Left renal cortex interstitium (tissue), 4 donors: ENCODE data around the gene FAM72B. TPM values are rescaled to one million over a fixed set of nuclear protein-coding genes. Genes with fewer than 3 reads are reported as not detected.
"Not testable (repeated sequence)": the region's sequence is repeated elsewhere in the genome, so short reads cannot be mapped to it uniquely, and the experiment has no call there.

Experiments
- DNase-seq, 4 donors: peaks; one replicate each; pipeline ENCODE4 v3.0.0-alpha.2; 2013; ENCODE audit warnings: low read depth in 4 of 4, low spot score in 2 of 4, missing footprints in 1 of 4
- polyA plus RNA-seq, 4 donors: library from polyadenylated mRNA; unstranded; fragments of 120-200 nt; gene quantifications; one replicate each; pipeline ENCODE4 v1.2.1, GENCODE V29; 2013; ENCODE audit not compliant: insufficient read length in 4 of 4

The FAM72B gene
- polyA plus RNA-seq, result 1 to 10 TPM; 3.6 to 4.8 (median 4.3) TPM

GRCh38 chr1:121184290-121185127, at the start of gene FAM72B, which contains the start of gene SRGAP2C:
FAM72B (minus strand) TSS chr1:121184340; CDS start chr1:121183489, 851 bp downstream.
SRGAP2C (plus strand) TSS chr1:121184975; CDS start chr1:121187447, 2,472 bp downstream.
- DNase-seq, result peak; percentile 81 to 91 (median 88)

GRCh38 chr1:121232445-121233125, 48.4 kb upstream of the FAM72B start:
- DNase-seq, result not testable (repeated sequence)

GRCh38 chr1:121230636-121231035, 46.5 kb upstream of the FAM72B start:
- not testable (repeated sequence) for DNase-seq

GRCh38 chr1:121227544-121228330, 43.6 kb upstream of the FAM72B start:
- DNase-seq, result not testable (repeated sequence)

GRCh38 chr1:121226925-121227324, 42.8 kb upstream of the FAM72B start:
- DNase-seq, result not testable (repeated sequence)

- DNase-seq, result not testable (repeated sequence)
Observed at GRCh38 chr1:121226295-121226904, 42.3 kb upstream of the FAM72B start.

GRCh38 chr1:121224714-121225113, 40.6 kb upstream of the FAM72B start:
- DNase-seq, result not testable (repeated sequence)

GRCh38 chr1:121221770-121222169, 37.6 kb upstream of the FAM72B start:
- not testable (repeated sequence) for DNase-seq

- DNase-seq, result not testable (repeated sequence)
Observed at GRCh38 chr1:121216676-121217075, 32.5 kb upstream of the FAM72B start.

GRCh38 chr1:121215699-121216417, 31.7 kb upstream of the FAM72B start:
- DNase-seq, result not testable (repeated sequence)

- not testable (repeated sequence) for DNase-seq
Observed at GRCh38 chr1:121214544-121215156, 30.5 kb upstream of the FAM72B start.

- DNase-seq, result not testable (repeated sequence)
Observed at GRCh38 chr1:121213491-121213890, 29.4 kb upstream of the FAM72B start.

GRCh38 chr1:121210778-121211177, 26.6 kb upstream of the FAM72B start:
- not testable (repeated sequence) for DNase-seq

- not testable (repeated sequence) for DNase-seq
Observed at GRCh38 chr1:121208375-121208774, 24.2 kb upstream of the FAM72B start.

- DNase-seq, result not testable (repeated sequence)
Observed at GRCh38 chr1:121207328-121207727, 23.2 kb upstream of the FAM72B start.

- not testable (repeated sequence) for DNase-seq
Observed at GRCh38 chr1:121205786-121206711, 21.9 kb upstream of the FAM72B start.

- DNase-seq, result not testable (repeated sequence)
Observed at GRCh38 chr1:121202986-121203385, 18.8 kb upstream of the FAM72B start.
